ENCODE data around the gene MRPL38.
A peak's percentile ranks its signal among the peaks of the same experiment; 100 is the strongest.
"Not testable (repeated sequence)": the region's sequence is repeated elsewhere in the genome, so short reads cannot be mapped to it uniquely, and the experiment has no call there.

Gene MRPL38

GRCh38 chr17:75875182-75875939 lies 29.3 kb downstream of the MRPL38 start:
- DNase-seq, result no peak

- no peak for DNase-seq
Observed at GRCh38 chr17:75874323-75875181, 30.1 kb downstream of the MRPL38 start.

GRCh38 chr17:75873587-75874322 lies 30.9 kb downstream of the MRPL38 start:
- no peak for DNase-seq

GRCh38 chr17:75872434-75873351 lies 32.0 kb downstream of the MRPL38 start:
- peak; percentile 72 to 80 for DNase-seq

- not testable (repeated sequence) for DNase-seq
Observed at GRCh38 chr17:75870228-75870627, 34.5 kb downstream of the MRPL38 start.

GRCh38 chr17:75869282-75870141 lies 35.2 kb downstream of the MRPL38 start:
- no peak for DNase-seq

GRCh38 chr17:75868730-75869281 lies 35.9 kb downstream of the MRPL38 start:
- DNase-seq, result not testable (repeated sequence)

GRCh38 chr17:75865404-75866188 lies 39.1 kb downstream of the MRPL38 start:
- DNase-seq, result not testable (repeated sequence)

- peak in 1 of 2 donors; percentile 38 for DNase-seq
Observed at GRCh38 chr17:75864887-75865286, 39.8 kb downstream of the MRPL38 start.

- DNase-seq, result peak; percentile 61 to 76
Observed at GRCh38 chr17:75864448-75864871, 40.2 kb downstream of the MRPL38 start.

GRCh38 chr17:75861927-75862317 lies 42.8 kb downstream of the MRPL38 start:
- no peak for DNase-seq

GRCh38 chr17:75859358-75859757 lies 45.3 kb downstream of the MRPL38 start:
- DNase-seq, result not testable (repeated sequence)

- DNase-seq, result no peak
Observed at GRCh38 chr17:75856062-75856756, 48.5 kb downstream of the MRPL38 start.

GRCh38 chr17:75855310-75856061 lies 49.2 kb downstream of the MRPL38 start, which contains the start of gene WBP2:
Gene WBP2 (minus strand): TSS chr17:75855335. CDS start chr17:75855297, 38 bp downstream.
- DNase-seq, result peak; percentile 99

- DNase-seq, result no peak
Observed at GRCh38 chr17:75854881-75855309, 49.8 kb downstream of the MRPL38 start.

- no peak for DNase-seq
Observed at GRCh38 chr17:75854101-75854748, 50.5 kb downstream of the MRPL38 start.

GRCh38 chr17:75853433-75853832 lies 51.3 kb downstream of the MRPL38 start:
- DNase-seq, result no peak

GRCh38 chr17:75851693-75851991 lies 53.0 kb downstream of the MRPL38 start:
- not testable (repeated sequence) for DNase-seq
